B cell (primary cell): ENCODE data around the gene IQCK. TPM values are rescaled to one million over a fixed set of nuclear protein-coding genes. Genes with fewer than 3 reads are reported as not detected.

Experiments
- ATAC-seq: fragments of 200-7000 bp; cut with Tn5 transposase; one replicate; pipeline ENCODE4 v1.10.0; 2021; ENCODE audit warnings: low read depth, mild to moderate bottlenecking, moderate number of reproducible peaks, moderate library complexity
- CTCF ChIA-PET: fragments of 350-600 bp; sonication (Branson Sonifier 250); formaldehyde crosslinking; loops from one replicate; lab custom pipeline; 2021; ENCODE audit warnings: antibody characterized with exemption, inconsistent platforms; lab: Charles Lee
- POLR2A ChIA-PET: fragments of 350-600 bp; sonication (Branson Sonifier 250); formaldehyde crosslinking; loops from one replicate; lab custom pipeline; 2021; ENCODE audit warnings: antibody characterized with exemption; lab: Charles Lee
- DNase-seq: peaks from one replicate; pipeline ENCODE4 v3.0.0; 2013
- H2AFZ ChIP-seq: 2 replicates; pipeline ENCODE4 v1.6.1; 2012; ENCODE audit warnings: mild to moderate bottlenecking, low read depth, low read length; ENCODE audit not compliant: insufficient read depth, poor library complexity, severe bottlenecking
- H3K27ac ChIP-seq, 2 donors: 1 replicate in 1 of 2; 2 replicates in 1 of 2; pipeline ENCODE4 v1.5.1; 2012 to 2013; ENCODE audit warnings: low read length in 2 of 2, mild to moderate bottlenecking in 2 of 2, moderate library complexity in 1 of 2
- H3K27me3 ChIP-seq, 4 experiments: fragments of 200-600 bp in 1 of 4; sonication (generic) in 1 of 4; replicated peaks in 1 of 4; 1 replicate in 2 of 4; 2 replicates in 2 of 4; pipeline versions ENCODE4 v1.6.1 to v1.7.0; 2013 to 2016; ENCODE audit warnings: low read length in 3 of 4, mild to moderate bottlenecking in 2 of 4, mixed read lengths in 1 of 4, moderate library complexity in 1 of 4; ENCODE audit not compliant: insufficient read depth in 4 of 4, control insufficient read depth in 3 of 4; ENCODE audit errors: control extremely low read depth in 1 of 4
- H3K36me3 ChIP-seq, 2 experiments: replicated peaks in 1 of 2; 1 replicate in 1 of 2; 2 replicates in 1 of 2; pipeline versions ENCODE4 v1.6.1 to v1.7.1; 2013; ENCODE audit warnings: low read length in 1 of 2; ENCODE audit not compliant: insufficient read depth in 2 of 2, control insufficient read depth in 1 of 2; ENCODE audit errors: control extremely low read depth in 1 of 2, extremely low read depth in 1 of 2
- H3K4me1 ChIP-seq, 2 donors: fragments of 200-600 bp in 1 of 2; sonication (generic) in 1 of 2; 1 replicate in 1 of 2; 2 replicates in 1 of 2; pipeline versions ENCODE4 v1.5.1 to v1.6.1; 2013 to 2017; ENCODE audit warnings: low read length in 2 of 2; ENCODE audit not compliant: control insufficient read depth in 2 of 2, insufficient read depth in 2 of 2
- H3K4me2 ChIP-seq: replicated peaks from 2 replicates; pipeline ENCODE3; 2012; ENCODE audit warnings: mild to moderate bottlenecking, low read depth, low read length; ENCODE audit not compliant: poor library complexity, severe bottlenecking
- H3K4me3 ChIP-seq, 5 experiments: fragments of 200-600 bp in 1 of 5; sonication (generic) in 1 of 5; 1 replicate in 3 of 5; 2 replicates in 2 of 5; pipeline versions ENCODE4 v1.5.1 to v1.7.0; 2011 to 2016; ENCODE audit warnings: low read length in 4 of 5, mild to moderate bottlenecking in 4 of 5, low read depth in 2 of 5, control low read depth in 1 of 5, moderate library complexity in 1 of 5; ENCODE audit not compliant: insufficient read depth in 1 of 5; ENCODE audit errors: control extremely low read depth in 1 of 5, extremely low read depth in 1 of 5
- H3K79me2 ChIP-seq: fragments of 200-600 bp; sonication (generic); one replicate; pipeline ENCODE4 v1.6.0; 2016; ENCODE audit warnings: low read length; ENCODE audit not compliant: control insufficient read depth, insufficient read depth
- H3K9ac ChIP-seq: fragments of 200-600 bp; sonication (generic); 2 replicates; pipeline ENCODE4 v1.6.1; 2017; ENCODE audit warnings: mild to moderate bottlenecking, low read length, moderate library complexity
- H3K9me3 ChIP-seq, 3 donors: one replicate each; pipeline versions ENCODE4 v1.6.1 to v1.7.1; 2013; ENCODE audit warnings: low read length in 2 of 3; ENCODE audit not compliant: control insufficient read depth in 2 of 3, insufficient read depth in 1 of 3; ENCODE audit errors: control extremely low read depth in 1 of 3
- H4K20me1 ChIP-seq: 2 replicates; pipeline ENCODE4 v1.6.0; 2012; ENCODE audit warnings: mild to moderate bottlenecking, low read length; ENCODE audit not compliant: insufficient read depth, control insufficient read depth, poor library complexity, severe bottlenecking
- H3K27ac Mint-ChIP-seq: one replicate; pipeline ENCODE4 v1.8.0; 2021; ENCODE audit warnings: mixed read lengths
- H3K27me3 Mint-ChIP-seq: one replicate; pipeline ENCODE4 v1.8.0; 2021; ENCODE audit warnings: mixed read lengths
- H3K4me1 Mint-ChIP-seq: one replicate; pipeline ENCODE4 v1.8.0; 2021; ENCODE audit warnings: mixed read lengths
- H3K4me3 Mint-ChIP-seq: one replicate; pipeline ENCODE4 v1.8.0; 2021; ENCODE audit warnings: mixed read lengths
- H3K9me3 Mint-ChIP-seq: one replicate; pipeline ENCODE4 v1.8.0; 2022; ENCODE audit warnings: mixed read lengths; ENCODE audit not compliant: insufficient read depth
- EZH2 ChIP-seq: IDR thresholded peaks from 2 replicates; pipeline ENCODE4 v1.6.1; 2012; ENCODE audit warnings: borderline replicate concordance, low read depth, mild to moderate bottlenecking, moderate library complexity, low read length; ENCODE audit not compliant: insufficient read depth, poor library complexity, severe bottlenecking
- whole genome bisulfite sequencing: methylation state at CpG from one replicate; pipeline ENCODE4 v1.1.5; 2013; ENCODE audit warnings: missing lambda C conversion rate; ENCODE audit not compliant: insufficient coverage; 5-methylcytosine and 5-hydroxymethylcytosine counted together
- intact Hi-C: fragments of 100-400 bp; cut with micrococcal nuclease; formaldehyde crosslinking; loops from one replicate; pipeline ENCODE4 v1.10.0; 2022
- polyA plus RNA-seq: library from polyadenylated mRNA; depleted of rRNA; stranded (reverse); fragments of >200 nt; gene quantifications from 2 replicates; pipeline ENCODE4 v1.2.3, GENCODE V29; 2012
- total RNA-seq, 2 donors: library from RNA; stranded (reverse); fragments of 120-200 nt in 1 of 2; gene quantifications; 1 replicate in 1 of 2; 2 replicates in 1 of 2; pipeline versions ENCODE4 v1.2.3 to v1.2.4, GENCODE V29; 2013 to 2022
- TF ChIP-seq, protein P1 (sequence below): fragments of 200-600 bp; IDR thresholded peaks from one replicate; pipeline ENCODE4 v1.8.0; 2022; ENCODE audit warnings: antibody characterized with exemption, mild to moderate bottlenecking

The IQCK gene
- total and polyA plus RNA-seq, 2 donors (not counting 1 experiment from before 2014, with no cell fraction given), result 1.00 to 3.0 TPM

DNA sequence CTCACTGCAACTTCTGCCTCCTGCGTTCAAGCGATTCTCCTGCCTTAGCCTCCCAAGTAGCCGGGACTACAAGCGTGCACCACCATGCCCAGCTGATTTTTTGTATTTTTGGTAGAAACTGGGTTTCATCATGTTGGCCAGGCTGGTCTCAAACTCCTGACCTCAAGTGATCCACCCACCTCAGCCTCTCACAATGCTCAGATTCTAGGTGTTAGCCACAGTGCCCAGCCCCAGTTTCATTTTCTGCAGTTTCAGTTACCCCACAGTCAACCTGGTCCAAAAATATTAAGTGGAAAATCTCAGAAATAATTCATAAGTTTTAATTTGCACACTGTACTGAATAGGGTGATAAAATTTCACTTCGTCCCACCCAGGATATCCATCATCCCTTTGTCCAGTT lies 28.7 kb upstream of the IQCK start:
- Histone ChIP-seq H3K4me1 (no peaks in the 10 kb centered on the region), H2AFZ (no peak overlapping the region), H3K4me2 (no peak overlapping the region), H3K79me2 (no peaks in the 10 kb centered on the region), H3K36me3 (peaks cover 0 to 48% of the 10 kb centered on the region in 2 experiments), H3K27ac (no peak overlapping the region), H3K27me3 (no peaks in the 10 kb centered on the region), H3K4me3 (no peak overlapping the region), H4K20me1 (no peaks in the 10 kb centered on the region), H3K9ac (no peak overlapping the region), H3K9me3 (peaks cover 0 to 8% (median 5%) of the 10 kb centered on the region in 3 donors)
- no peak overlapping the region for H3K27ac Mint-ChIP-seq
- ChIA-PET POLR2A (no interaction called here), CTCF (no interaction called here)
- ATAC-seq (no peak), DNase-seq (no peak)
- intact Hi-C loops, result no loop called here
- TF ChIP-seq, protein P1, sequence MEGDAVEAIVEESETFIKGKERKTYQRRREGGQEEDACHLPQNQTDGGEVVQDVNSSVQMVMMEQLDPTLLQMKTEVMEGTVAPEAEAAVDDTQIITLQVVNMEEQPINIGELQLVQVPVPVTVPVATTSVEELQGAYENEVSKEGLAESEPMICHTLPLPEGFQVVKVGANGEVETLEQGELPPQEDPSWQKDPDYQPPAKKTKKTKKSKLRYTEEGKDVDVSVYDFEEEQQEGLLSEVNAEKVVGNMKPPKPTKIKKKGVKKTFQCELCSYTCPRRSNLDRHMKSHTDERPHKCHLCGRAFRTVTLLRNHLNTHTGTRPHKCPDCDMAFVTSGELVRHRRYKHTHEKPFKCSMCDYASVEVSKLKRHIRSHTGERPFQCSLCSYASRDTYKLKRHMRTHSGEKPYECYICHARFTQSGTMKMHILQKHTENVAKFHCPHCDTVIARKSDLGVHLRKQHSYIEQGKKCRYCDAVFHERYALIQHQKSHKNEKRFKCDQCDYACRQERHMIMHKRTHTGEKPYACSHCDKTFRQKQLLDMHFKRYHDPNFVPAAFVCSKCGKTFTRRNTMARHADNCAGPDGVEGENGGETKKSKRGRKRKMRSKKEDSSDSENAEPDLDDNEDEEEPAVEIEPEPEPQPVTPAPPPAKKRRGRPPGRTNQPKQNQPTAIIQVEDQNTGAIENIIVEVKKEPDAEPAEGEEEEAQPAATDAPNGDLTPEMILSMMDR, result no peak
- no peak for TF ChIP-seq EZH2
- no peaks in the 10 kb centered on the region for H3K27me3 Mint-ChIP-seq
- no peaks in the 10 kb centered on the region for H3K4me1 Mint-ChIP-seq
- peaks cover 7% of the 10 kb centered on the region for H3K9me3 Mint-ChIP-seq
- 100% methylated on average over 2 of the region's 5 CpGs for whole genome bisulfite sequencing
- no peak overlapping the region for H3K4me3 Mint-ChIP-seq

DNA sequence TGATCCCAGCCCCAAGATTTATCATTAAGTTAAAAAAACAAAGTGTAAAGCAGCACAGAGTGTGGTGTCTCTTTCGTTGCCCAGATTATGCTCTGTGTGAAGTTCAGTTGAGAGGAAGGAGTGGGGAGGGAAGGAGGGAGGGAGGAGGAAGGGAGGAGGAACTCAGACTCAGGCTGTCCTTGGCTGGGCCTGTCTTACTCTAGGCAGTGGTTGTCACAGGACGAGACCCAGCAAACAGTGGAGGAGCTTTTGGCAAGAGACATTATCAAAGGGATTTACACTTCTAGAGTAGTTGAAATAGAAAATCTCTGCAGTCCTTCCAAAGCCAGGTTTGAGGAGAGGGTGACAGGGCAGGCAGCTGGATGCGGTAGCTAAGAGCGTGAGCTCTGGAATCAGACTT lies 27.9 kb upstream of the IQCK start:
- no peak overlapping the region for H3K4me3 Mint-ChIP-seq
- H3K9me3 ChIP-seq, result peaks cover 0 to 4% (median 0%) of the 10 kb centered on the region in 3 donors
- H3K79me2 ChIP-seq, result no peaks in the 10 kb centered on the region
- no peaks in the 10 kb centered on the region for H3K27me3 ChIP-seq
- no peak for DNase-seq
- H3K36me3 ChIP-seq, result peaks cover 0 to 42% of the 10 kb centered on the region in 2 experiments
- no peak overlapping the region for H2AFZ ChIP-seq
- H3K4me1 ChIP-seq, result no peaks in the 10 kb centered on the region
- H3K27ac Mint-ChIP-seq, result no peak overlapping the region
- no peak overlapping the region for H3K9ac ChIP-seq
- no peak for TF ChIP-seq EZH2
- TF ChIP-seq, protein P1, result no peak
- peaks cover 3% of the 10 kb centered on the region for H3K9me3 Mint-ChIP-seq
- no peak overlapping the region for H3K4me2 ChIP-seq
- no peaks in the 10 kb centered on the region for H4K20me1 ChIP-seq
- H3K27me3 Mint-ChIP-seq, result no peaks in the 10 kb centered on the region
- 77% methylated on average over 1 of the region's 4 CpGs for WGBS
- no peak overlapping the region for H3K27ac ChIP-seq
- no peaks in the 10 kb centered on the region for H3K4me1 Mint-ChIP-seq
- ChIA-PET CTCF (no interaction called here), POLR2A (no interaction called here)
- ATAC-seq, result no peak
- intact Hi-C loops, result no loop called here
- no peak overlapping the region for H3K4me3 ChIP-seq
